IPS DF 6.9 (cell line): ENCODE data around the gene HCN2.
"Not testable (repeated sequence)": the region's sequence is repeated elsewhere in the genome, so short reads cannot be mapped to it uniquely, and the experiment has no call there.

Source experiments
- DNase-seq: peaks from one replicate; pipeline ENCODE4 v3.0.0-alpha.2; 2013; ENCODE audit warnings: low read depth, low spot score
- H3K27ac ChIP-seq: one replicate; pipeline ENCODE4 v1.5.1; 2013; ENCODE audit warnings: low read length, control low read depth
- H3K27me3 ChIP-seq: 2 replicates; pipeline ENCODE4 v1.6.1; 2013; ENCODE audit warnings: mild to moderate bottlenecking, low read length; ENCODE audit not compliant: control insufficient read depth, insufficient read depth
- H3K36me3 ChIP-seq: 2 replicates; pipeline ENCODE4 v1.6.1; 2013; ENCODE audit warnings: low read length; ENCODE audit not compliant: control insufficient read depth, insufficient read depth
- H3K4me1 ChIP-seq: 2 replicates; pipeline ENCODE4 v1.6.1; 2013; ENCODE audit warnings: low read length; ENCODE audit not compliant: control insufficient read depth, insufficient read depth
- H3K4me3 ChIP-seq: 2 replicates; pipeline ENCODE4 v1.5.1; 2013; ENCODE audit warnings: mild to moderate bottlenecking, low read length
- H3K9me3 ChIP-seq: 2 replicates; pipeline ENCODE4 v1.6.1; 2013; ENCODE audit warnings: low read length, inconsistent platforms; ENCODE audit not compliant: control insufficient read depth, insufficient read depth
- WGBS: extraction: QIAGEN DNeasy Blood & Tissue Kit; methylation state at CpG from one replicate; pipeline ENCODE4 v1.1.7; 2013; ENCODE audit warnings: mixed read lengths, missing lambda C conversion rate; ENCODE audit not compliant: insufficient read length, insufficient coverage; 5-methylcytosine and 5-hydroxymethylcytosine counted together

Gene HCN2

GRCh38 chr19:604355-604754, 14.7 kb downstream of the HCN2 start:
- DNase-seq: no peak
- no CpG with 5 or more reads among the region's 11 CpGs for WGBS
- no peak overlapping the region for H3K27ac ChIP-seq
- no peak overlapping the region for H3K4me3 ChIP-seq
- H3K27me3 ChIP-seq: no peaks in the 10 kb centered on the region
- 0 out of 2 replicates have a peak, but pooled peaks cover 2% of the 10 kb centered on the region for H3K9me3 ChIP-seq
- no peaks in the 10 kb centered on the region; the same call in 1 of the 2 replicates for H3K36me3 ChIP-seq
- no peaks in the 10 kb centered on the region for H3K4me1 ChIP-seq

GRCh38 chr19:605061-605971, 15.6 kb downstream of the HCN2 start:
- not testable (repeated sequence) for H3K4me3 ChIP-seq, H3K4me1 ChIP-seq, H3K36me3 ChIP-seq, H3K9me3 ChIP-seq, H3K27ac ChIP-seq, H3K27me3 ChIP-seq, DNase-seq
- no CpG with 5 or more reads among the region's 34 CpGs for WGBS

- no peak for DNase-seq
- Histone ChIP-seq H3K27me3 (no peaks in the 10 kb centered on the region), H3K9me3 (0 out of 2 replicates have a peak, but pooled peaks cover 2% of the 10 kb centered on the region), H3K36me3 (no peaks in the 10 kb centered on the region; the same call in 1 of the 2 replicates), H3K4me3 (no peak overlapping the region), H3K27ac (no peak overlapping the region), H3K4me1 (no peaks in the 10 kb centered on the region)
- no CpG with 5 or more reads among the region's 30 CpGs for WGBS
Measured at GRCh38 chr19:607301-608154, 17.8 kb downstream of the HCN2 start.

- WGBS: no CpG with 5 or more reads among the region's 30 CpGs
- no peak overlapping the region for H3K4me3 ChIP-seq
- no peaks in the 10 kb centered on the region for H3K36me3 ChIP-seq
- no peak overlapping the region for H3K27ac ChIP-seq
- DNase-seq: no peak
- H3K4me1 ChIP-seq: no peaks in the 10 kb centered on the region
- 0 out of 2 replicates have a peak, but pooled peaks cover 2% of the 10 kb centered on the region for H3K9me3 ChIP-seq
- no peaks in the 10 kb centered on the region for H3K27me3 ChIP-seq
Measured at GRCh38 chr19:608155-609003, 18.7 kb downstream of the HCN2 start.

GRCh38 chr19:609004-609346, 19.3 kb downstream of the HCN2 start:
- Histone ChIP-seq H3K27ac (no peak overlapping the region), H3K4me3 (no peak overlapping the region), H3K36me3 (no peaks in the 10 kb centered on the region), H3K27me3 (no peaks in the 10 kb centered on the region), H3K9me3 (0 out of 2 replicates have a peak, but pooled peaks cover 2% of the 10 kb centered on the region), H3K4me1 (no peaks in the 10 kb centered on the region)
- no peak for DNase-seq
- no CpG with 5 or more reads among the region's 22 CpGs for WGBS

GRCh38 chr19:610071-610800, 20.6 kb downstream of the HCN2 start:
- H3K4me3 ChIP-seq: no peak overlapping the region
- no peaks in the 10 kb centered on the region for H3K4me1 ChIP-seq
- no CpG with 5 or more reads among the region's 38 CpGs for WGBS
- no peaks in the 10 kb centered on the region for H3K27me3 ChIP-seq
- no peak overlapping the region for H3K27ac ChIP-seq
- DNase-seq: no peak
- H3K9me3 ChIP-seq: no peaks in the 10 kb centered on the region
- H3K36me3 ChIP-seq: no peaks in the 10 kb centered on the region

- no peak for DNase-seq
- no peak overlapping the region for H3K27ac ChIP-seq
- no peaks in the 10 kb centered on the region; the same call in 1 of the 2 replicates for H3K27me3 ChIP-seq
- H3K4me3 ChIP-seq: no peak overlapping the region
- no CpG with 5 or more reads among the region's 36 CpGs for WGBS
- H3K36me3 ChIP-seq: no peaks in the 10 kb centered on the region
- no peaks in the 10 kb centered on the region for H3K4me1 ChIP-seq
- no peaks in the 10 kb centered on the region for H3K9me3 ChIP-seq
Measured at GRCh38 chr19:610801-611480, 21.3 kb downstream of the HCN2 start.

GRCh38 chr19:611481-611868, 21.8 kb downstream of the HCN2 start:
- H3K9me3 ChIP-seq: no peaks in the 10 kb centered on the region
- H3K27me3 ChIP-seq: no peaks in the 10 kb centered on the region; the same call in 1 of the 2 replicates
- no peak overlapping the region for H3K4me3 ChIP-seq
- WGBS: no CpG with 5 or more reads among the region's 13 CpGs
- H3K36me3 ChIP-seq: no peaks in the 10 kb centered on the region; the same call in 1 of the 2 replicates
- no peak overlapping the region for H3K27ac ChIP-seq
- no peak for DNase-seq
- H3K4me1 ChIP-seq: no peaks in the 10 kb centered on the region

GRCh38 chr19:612941-613340, 23.3 kb downstream of the HCN2 start:
- Histone ChIP-seq H3K36me3 (peaks cover 4% of the 10 kb centered on the region; the same call in 1 of the 2 replicates), H3K27ac (no peak overlapping the region), H3K4me1 (no peaks in the 10 kb centered on the region), H3K9me3 (no peaks in the 10 kb centered on the region), H3K27me3 (no peaks in the 10 kb centered on the region; the same call in 1 of the 2 replicates), H3K4me3 (no peak overlapping the region)
- DNase-seq: no peak
- no CpG with 5 or more reads among the region's 33 CpGs for WGBS
